ENCODE data around the gene POLR1E. TPM values are rescaled to one million over a fixed set of nuclear protein-coding genes. Genes with fewer than 3 reads are reported as not detected.
A peak's percentile ranks its signal among the peaks of the same experiment; 100 is the strongest.

POLR1E gene
- total RNA-seq, 4 donors from 2014 or later: 16.7 to 22.3 (median 17.6) TPM

DNA sequence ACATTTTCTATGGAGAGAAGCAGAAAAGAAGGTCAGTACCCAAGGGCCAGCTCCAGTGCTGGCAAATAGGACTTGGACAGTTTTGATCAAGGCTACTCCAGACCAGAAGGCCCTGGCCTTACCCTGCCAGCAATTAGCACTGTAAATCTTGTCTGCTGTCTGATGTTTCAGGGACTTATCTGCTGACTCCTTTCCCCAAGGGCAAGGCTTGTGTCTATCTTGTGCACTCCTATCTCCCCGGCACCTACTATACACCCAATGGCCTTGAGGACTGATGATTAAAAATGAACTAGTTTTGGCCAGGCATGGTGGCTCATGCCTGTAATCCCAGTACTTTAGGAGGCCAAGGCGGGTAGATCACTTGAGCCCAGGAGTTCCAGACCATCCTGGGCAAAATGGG lies 37.2 kb downstream of the POLR1E start:
- DNase-seq (no peak), ATAC-seq (no peak)
- intact Hi-C loops (cut with DNase I; ENCODE audit: low total_unique reads) (no loop called here), in situ Hi-C loops (cut with MboI; ENCODE audit: low sequenced_read_pairs in 4 of 4) (no loop called here)
- H3K36me3 ChIP-seq: peaks cover 0 to 85% of the 10 kb centered on the region in 2 donors
- H3K27ac ChIP-seq: no peak overlapping the region
- no peaks in the 10 kb centered on the region for H3K27me3 ChIP-seq
- H3K9me3 ChIP-seq: no peaks in the 10 kb centered on the region
- TF ChIP-seq POLR2A (IDR thresholded peaks at IDR 0.05): no peak
- TF ChIP-seq, protein P1, sequence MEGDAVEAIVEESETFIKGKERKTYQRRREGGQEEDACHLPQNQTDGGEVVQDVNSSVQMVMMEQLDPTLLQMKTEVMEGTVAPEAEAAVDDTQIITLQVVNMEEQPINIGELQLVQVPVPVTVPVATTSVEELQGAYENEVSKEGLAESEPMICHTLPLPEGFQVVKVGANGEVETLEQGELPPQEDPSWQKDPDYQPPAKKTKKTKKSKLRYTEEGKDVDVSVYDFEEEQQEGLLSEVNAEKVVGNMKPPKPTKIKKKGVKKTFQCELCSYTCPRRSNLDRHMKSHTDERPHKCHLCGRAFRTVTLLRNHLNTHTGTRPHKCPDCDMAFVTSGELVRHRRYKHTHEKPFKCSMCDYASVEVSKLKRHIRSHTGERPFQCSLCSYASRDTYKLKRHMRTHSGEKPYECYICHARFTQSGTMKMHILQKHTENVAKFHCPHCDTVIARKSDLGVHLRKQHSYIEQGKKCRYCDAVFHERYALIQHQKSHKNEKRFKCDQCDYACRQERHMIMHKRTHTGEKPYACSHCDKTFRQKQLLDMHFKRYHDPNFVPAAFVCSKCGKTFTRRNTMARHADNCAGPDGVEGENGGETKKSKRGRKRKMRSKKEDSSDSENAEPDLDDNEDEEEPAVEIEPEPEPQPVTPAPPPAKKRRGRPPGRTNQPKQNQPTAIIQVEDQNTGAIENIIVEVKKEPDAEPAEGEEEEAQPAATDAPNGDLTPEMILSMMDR (IDR thresholded peaks at IDR 0.05 in 4 of 5, conservative IDR thresholded peaks at IDR 0.05 in 1 of 5): no peak
- no peaks in the 10 kb centered on the region for H3K4me1 ChIP-seq
- H3K4me3 ChIP-seq: no peak overlapping the region

GRCh38 chr9:37523916-37524315 lies 38.2 kb downstream of the POLR1E start:
- intact Hi-C loops (cut with DNase I; ENCODE audit: low total_unique reads) (no loop called here), in situ Hi-C loops (cut with MboI; ENCODE audit: low sequenced_read_pairs in 4 of 4) (no loop called here)
- no peaks in the 10 kb centered on the region for H3K4me1 ChIP-seq
- H3K4me3 ChIP-seq: no peak overlapping the region
- H3K9me3 ChIP-seq: no peaks in the 10 kb centered on the region
- peaks cover 0 to 87% of the 10 kb centered on the region in 2 donors for H3K36me3 ChIP-seq
- no peak overlapping the region for H3K27ac ChIP-seq
- TF ChIP-seq, protein P1 (IDR thresholded peaks at IDR 0.05 in 4 of 5, conservative IDR thresholded peaks at IDR 0.05 in 1 of 5): no peak
- TF ChIP-seq POLR2A (IDR thresholded peaks at IDR 0.05): no peak
- no peak for DNase-seq
- ATAC-seq: no peak
- H3K27me3 ChIP-seq: no peaks in the 10 kb centered on the region

- Histone ChIP-seq H3K36me3 (peaks cover 0 to 70% of the 10 kb centered on the region in 2 donors), H3K4me1 (no peaks in the 10 kb centered on the region), H3K9me3 (no peaks in the 10 kb centered on the region), H3K4me3 (no peak overlapping the region), H3K27ac (peak overlapping the region in 2 of 4 donors; percentile 12 to 50), H3K27me3 (no peaks in the 10 kb centered on the region)
- DNase-seq (peak; percentile 9 to 31), ATAC-seq (peak; percentile 53 to 67)
- in situ Hi-C loops (cut with MboI; ENCODE audit: low sequenced_read_pairs in 4 of 4) (no loop called here), intact Hi-C loops (cut with DNase I; ENCODE audit: low total_unique reads) (no loop called here)
- TF ChIP-seq POLR2A (IDR thresholded peaks at IDR 0.05): no peak
- TF ChIP-seq, protein P1 (IDR thresholded peaks at IDR 0.05 in 4 of 5, conservative IDR thresholded peaks at IDR 0.05 in 1 of 5): no peak
These were observed 43.1 kb downstream of the POLR1E start for GRCh38 chr9:37528652-37529471.

DNA sequence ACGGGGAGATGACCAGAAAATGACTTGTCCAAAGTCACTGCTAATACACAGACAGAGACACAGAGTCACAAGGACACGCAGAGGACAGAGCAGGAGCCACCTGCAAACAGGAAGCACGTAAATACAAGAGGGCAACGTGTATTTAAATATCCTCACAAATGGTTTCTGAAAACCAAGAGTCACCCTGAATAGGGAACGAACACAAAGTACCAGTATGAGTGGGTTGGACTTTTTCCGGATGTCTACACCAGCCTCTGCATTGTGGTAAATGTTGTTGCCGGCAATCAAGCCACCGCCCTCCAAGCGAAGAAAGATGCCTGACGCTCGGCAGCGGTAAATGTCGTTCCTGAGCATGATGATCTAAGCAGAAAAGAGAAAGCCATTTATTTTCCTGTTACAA lies 46.0 kb downstream of the POLR1E start:
- TF ChIP-seq POLR2A (IDR thresholded peaks at IDR 0.05): no peak
- TF ChIP-seq, protein P1 (IDR thresholded peaks at IDR 0.05 in 4 of 5, conservative IDR thresholded peaks at IDR 0.05 in 1 of 5): no peak
- in situ Hi-C loops (cut with MboI; ENCODE audit: low sequenced_read_pairs in 4 of 4): no loop called here
- no peak overlapping the region for H3K27ac ChIP-seq

More for the DNA sequence above, 46.0 kb downstream of the POLR1E start:
- no peak for ATAC-seq
- intact Hi-C loops (cut with DNase I; ENCODE audit: low total_unique reads): no loop called here
- Histone ChIP-seq H3K27me3 (no peaks in the 10 kb centered on the region), H3K36me3 (peaks cover 0 to 65% of the 10 kb centered on the region in 2 donors), H3K4me3 (no peak overlapping the region), H3K9me3 (no peaks in the 10 kb centered on the region), H3K4me1 (no peaks in the 10 kb centered on the region)
- DNase-seq: no peak
